Activated naive CD4-positive, alpha-beta T cell treated with anti-CD3 and anti-CD28 coated beads for 36 hours (primary cell): ENCODE measurements around the gene FFAR2. TPM values are rescaled to one million over a fixed set of nuclear protein-coding genes. Genes with fewer than 3 reads are reported as not detected.
"Not testable (repeated sequence)": the region's sequence is repeated elsewhere in the genome, so short reads cannot be mapped to it uniquely, and the experiment has no call there.

Source experiments
- CTCF ChIA-PET: fragments of 350-600 bp; sonication (Branson Sonifier 250); formaldehyde crosslinking; loops from one replicate; lab custom pipeline; 2021; ENCODE audit warnings: antibody characterized with exemption; lab: Charles Lee
- DNase-seq: peaks from one replicate; pipeline ENCODE4 v3.0.0-alpha.2; 2020
- H3K27ac Mint-ChIP-seq: one replicate; pipeline ENCODE4 v1.8.0; 2021; ENCODE audit warnings: mild to moderate bottlenecking, mixed read lengths
- H3K27me3 Mint-ChIP-seq: one replicate; pipeline ENCODE4 v1.8.0; 2021; ENCODE audit warnings: low read depth, mixed read lengths
- H3K36me3 Mint-ChIP-seq: one replicate; pipeline ENCODE4 v1.8.0; 2021; ENCODE audit warnings: low read depth, mixed read lengths
- H3K4me1 Mint-ChIP-seq: one replicate; pipeline ENCODE4 v1.8.0; 2021; ENCODE audit warnings: low read depth, mixed read lengths
- H3K4me3 Mint-ChIP-seq: one replicate; pipeline ENCODE4 v1.8.0; 2021; ENCODE audit warnings: mild to moderate bottlenecking, moderate library complexity, mixed read lengths
- H3K9me3 Mint-ChIP-seq: one replicate; pipeline ENCODE4 v1.8.0; 2021; ENCODE audit warnings: mixed read lengths
- intact Hi-C: fragments of 100-400 bp; cut with micrococcal nuclease; formaldehyde crosslinking; loops from one replicate; pipeline ENCODE4 v1.15.1; 2023
- total RNA-seq, 2 experiments: library from RNA; stranded (reverse); gene quantifications; one replicate each; pipeline ENCODE4 v1.2.3, GENCODE V29; 2021

Gene FFAR2
- not detected for total RNA-seq

DNA sequence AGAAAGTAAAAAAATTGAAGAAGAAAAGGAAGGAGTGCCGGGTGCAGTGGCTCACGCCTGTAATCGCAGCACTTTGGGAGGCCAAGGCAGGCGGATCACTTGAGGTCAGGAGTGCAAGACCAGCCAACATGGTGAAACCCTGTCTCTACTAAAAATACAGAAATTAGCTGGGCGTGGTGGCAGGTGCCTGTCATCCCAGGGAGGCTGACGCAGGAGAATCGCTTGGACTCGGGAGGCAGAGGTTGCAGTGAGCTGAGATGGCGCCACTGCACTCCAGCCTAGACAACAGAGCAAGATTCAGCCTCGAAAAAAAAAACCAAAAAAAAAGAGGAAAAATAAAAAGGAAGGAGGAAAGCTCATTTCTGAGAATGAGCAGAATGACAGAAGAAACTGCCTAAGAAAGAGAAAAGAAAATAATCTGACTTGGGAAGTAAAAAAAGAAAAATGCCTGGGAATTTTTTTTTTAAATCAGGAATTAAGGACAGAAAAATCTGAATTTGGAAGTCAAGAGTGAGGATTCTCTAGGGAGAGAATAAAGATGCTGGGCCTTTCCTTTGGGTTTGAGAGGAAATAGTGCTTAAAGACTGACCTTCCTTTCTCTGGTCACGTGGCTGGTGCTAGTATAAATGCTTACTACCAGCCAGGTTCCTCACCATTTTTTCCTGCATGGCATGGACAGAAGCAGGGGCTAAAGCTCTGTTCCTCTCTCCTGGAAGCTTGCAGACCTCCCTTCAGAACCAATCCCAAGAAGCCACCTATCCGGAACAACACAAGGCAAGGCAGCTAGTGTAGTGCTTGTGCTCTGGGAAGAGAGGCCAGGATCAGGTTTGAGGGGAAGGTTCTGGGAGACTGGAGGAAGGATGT is at the start of gene FFAR2:
FFAR2 (plus strand) TSS at position 652 of the 864 bp plus-strand sequence. CDS start 1,458 bp downstream, outside the sequence.
- H3K27me3 Mint-ChIP-seq: peaks cover 16% of the 10 kb centered on the region

DNA sequence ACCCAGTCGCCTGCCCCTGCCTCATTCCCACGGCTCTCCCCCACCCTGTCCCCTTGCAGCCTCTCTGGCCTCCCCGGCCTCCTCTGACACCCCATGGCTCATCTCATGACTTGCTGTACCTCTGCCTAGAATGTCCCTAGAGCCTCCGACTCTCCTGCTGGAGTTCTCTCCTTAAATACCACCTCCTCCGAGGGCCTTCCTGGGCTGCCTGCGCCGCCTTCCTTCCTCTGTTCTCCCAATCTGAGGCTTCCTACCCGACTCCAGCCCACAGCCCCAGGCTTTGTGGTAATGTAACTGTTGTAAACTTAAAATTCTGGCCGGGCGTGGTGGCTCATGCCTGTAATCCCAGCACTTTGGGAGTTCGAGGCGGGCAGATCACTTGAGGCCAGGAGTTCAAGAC is 49.5 kb upstream of the FFAR2 start:
- Mint-ChIP-seq H3K9me3 (no peaks in the 10 kb centered on the region), H3K4me1 (no peaks in the 10 kb centered on the region), H3K4me3 (no peak overlapping the region), H3K27ac (no peak overlapping the region), H3K27me3 (no peaks in the 10 kb centered on the region), H3K36me3 (no peaks in the 10 kb centered on the region)
- DNase-seq: no peak
- intact Hi-C loops: no loop called here
- CTCF ChIA-PET: no interaction called here

More for the DNA sequence above, at the start of gene FFAR2:
- Mint-ChIP-seq H3K36me3 (no peaks in the 10 kb centered on the region), H3K4me3 (no peak within 1 kb of the TSS), H3K9me3 (no peaks in the 10 kb centered on the region), H3K27ac (no peak within 1 kb of the TSS), H3K4me1 (peaks cover 28% of the 10 kb centered on the region)
- intact Hi-C loops: no loop called here
- no peak for DNase-seq
- CTCF ChIA-PET: no interaction called here

DNA sequence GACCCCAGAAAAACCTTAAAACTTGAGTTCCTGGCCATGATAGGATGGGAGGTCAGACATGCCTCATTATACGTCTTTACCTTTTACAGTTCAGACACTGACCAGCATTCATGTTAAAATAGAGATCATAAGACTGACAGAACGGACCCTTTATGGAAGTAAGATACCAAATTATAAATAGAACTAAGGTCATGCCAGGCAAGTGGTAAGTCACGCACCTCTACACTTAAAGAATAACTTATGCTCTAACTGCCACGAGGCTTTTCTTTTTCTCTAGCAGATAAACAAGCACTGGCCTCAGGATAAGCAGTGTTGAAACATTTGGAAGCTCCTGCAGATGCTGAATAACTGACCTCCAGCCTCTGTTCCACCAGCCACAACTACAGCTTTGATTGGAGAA is 48.8 kb upstream of the FFAR2 start:
- Mint-ChIP-seq H3K4me1 (no peaks in the 10 kb centered on the region), H3K9me3 (no peaks in the 10 kb centered on the region), H3K4me3 (no peak overlapping the region), H3K36me3 (no peaks in the 10 kb centered on the region), H3K27ac (no peak overlapping the region), H3K27me3 (no peaks in the 10 kb centered on the region)
- CTCF ChIA-PET: no interaction called here
- DNase-seq: no peak
- intact Hi-C loops: no loop called here

DNA sequence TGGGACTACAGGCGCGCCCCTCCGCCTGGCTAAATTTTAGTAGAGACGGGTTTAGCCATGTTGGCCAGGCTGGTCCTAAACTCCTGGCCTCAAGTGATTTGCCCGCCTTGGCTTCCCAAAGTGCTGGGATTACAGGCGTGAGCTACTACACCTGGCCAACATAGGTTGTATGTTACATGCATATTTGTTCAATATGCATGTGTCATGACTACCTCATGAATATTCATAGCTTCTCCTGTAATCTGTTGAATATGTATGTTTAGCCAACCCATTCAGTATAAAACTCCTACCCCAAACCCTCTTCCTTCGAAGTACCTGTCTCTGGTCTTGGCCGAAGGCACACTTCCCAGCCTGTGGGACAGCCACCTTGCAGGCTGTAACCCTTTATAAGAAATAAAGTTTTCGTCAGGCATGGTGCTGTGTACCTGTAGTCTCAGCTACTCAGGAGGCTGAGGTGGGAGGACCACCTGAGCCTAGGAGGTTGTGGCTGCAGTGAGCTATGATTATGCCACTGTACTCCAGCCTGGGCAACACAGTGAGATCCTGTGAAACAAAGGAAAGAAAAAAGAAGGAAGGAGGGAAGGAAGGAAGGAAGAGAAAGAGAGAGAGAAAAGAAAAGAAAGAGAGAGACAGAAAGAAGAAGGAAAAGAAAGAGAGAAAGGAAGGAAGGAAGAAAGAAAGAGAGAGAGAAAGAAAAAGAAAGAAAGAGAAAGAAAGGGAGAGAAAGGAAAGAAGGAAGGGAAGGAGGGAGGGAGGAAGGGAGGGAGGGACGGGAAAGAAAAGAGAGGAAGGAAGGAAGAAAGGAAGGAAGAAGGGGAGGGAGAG is 47.9 kb upstream of the FFAR2 start:
- no peak for DNase-seq
- H3K4me3 Mint-ChIP-seq: no peak overlapping the region
- no peaks in the 10 kb centered on the region for H3K9me3 Mint-ChIP-seq
- CTCF ChIA-PET: interaction anchor here (1.0 to 1.1 kb wide), 2 partner anchors 47 to 117 kb away, joined by 3 read pairs; no protein-coding TSS in a partner anchor
- H3K27ac Mint-ChIP-seq: no peak overlapping the region
- H3K27me3 Mint-ChIP-seq: no peaks in the 10 kb centered on the region
- no peaks in the 10 kb centered on the region for H3K4me1 Mint-ChIP-seq
- intact Hi-C loops: no loop called here
- H3K36me3 Mint-ChIP-seq: no peaks in the 10 kb centered on the region

DNA sequence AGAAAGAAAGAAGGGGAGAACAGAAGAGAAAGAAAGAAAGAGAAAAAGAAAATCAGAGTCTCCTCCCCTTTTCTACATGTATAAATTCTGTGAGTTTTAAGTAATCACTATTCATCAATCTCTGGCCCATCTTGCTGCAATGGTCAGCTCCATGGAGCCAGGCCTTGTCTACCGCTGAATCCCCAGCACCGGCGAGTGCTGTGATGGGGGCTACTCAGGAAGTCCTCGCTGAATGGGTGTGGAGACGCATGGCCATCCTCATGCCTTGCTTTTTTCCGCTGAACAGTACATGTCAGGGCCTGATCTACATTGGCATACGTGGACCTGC is 47.3 kb upstream of the FFAR2 start:
- no peak overlapping the region for H3K4me3 Mint-ChIP-seq
- H3K36me3 Mint-ChIP-seq: no peaks in the 10 kb centered on the region
- no peak overlapping the region for H3K27ac Mint-ChIP-seq
- H3K9me3 Mint-ChIP-seq: no peaks in the 10 kb centered on the region
- CTCF ChIA-PET: interaction anchor here (1.0 to 1.1 kb wide), 2 partner anchors 48 to 116 kb away, joined by 3 read pairs; no protein-coding TSS in a partner anchor
- no peaks in the 10 kb centered on the region for H3K27me3 Mint-ChIP-seq
- intact Hi-C loops: no loop called here
- H3K4me1 Mint-ChIP-seq: no peaks in the 10 kb centered on the region
- DNase-seq: no peak

DNA sequence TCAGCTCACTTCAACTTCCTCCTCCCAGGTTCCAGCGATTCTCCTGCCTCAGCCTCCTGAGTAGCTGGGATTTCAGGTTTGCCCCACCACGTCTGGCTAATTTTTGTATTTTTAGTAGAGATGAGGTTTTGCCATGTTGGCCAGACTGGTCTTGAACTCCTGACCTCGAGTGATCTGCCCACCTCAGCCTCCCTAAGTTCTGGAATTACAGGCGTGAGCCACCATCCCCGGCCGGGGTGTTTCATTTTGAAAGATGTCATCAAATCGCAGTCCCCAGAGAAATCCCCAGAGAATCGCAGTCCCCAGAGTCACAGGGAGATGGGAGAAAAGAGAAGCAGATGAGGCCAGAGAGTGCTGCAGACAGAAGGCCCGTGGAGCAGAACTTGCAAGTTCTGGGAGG is 46.6 kb upstream of the FFAR2 start:
- H3K9me3 Mint-ChIP-seq, H3K36me3 Mint-ChIP-seq, intact Hi-C loops, CTCF ChIA-PET, H3K4me1 Mint-ChIP-seq, DNase-seq, H3K27me3 Mint-ChIP-seq, H3K27ac Mint-ChIP-seq, H3K4me3 Mint-ChIP-seq: not testable (repeated sequence)

DNA sequence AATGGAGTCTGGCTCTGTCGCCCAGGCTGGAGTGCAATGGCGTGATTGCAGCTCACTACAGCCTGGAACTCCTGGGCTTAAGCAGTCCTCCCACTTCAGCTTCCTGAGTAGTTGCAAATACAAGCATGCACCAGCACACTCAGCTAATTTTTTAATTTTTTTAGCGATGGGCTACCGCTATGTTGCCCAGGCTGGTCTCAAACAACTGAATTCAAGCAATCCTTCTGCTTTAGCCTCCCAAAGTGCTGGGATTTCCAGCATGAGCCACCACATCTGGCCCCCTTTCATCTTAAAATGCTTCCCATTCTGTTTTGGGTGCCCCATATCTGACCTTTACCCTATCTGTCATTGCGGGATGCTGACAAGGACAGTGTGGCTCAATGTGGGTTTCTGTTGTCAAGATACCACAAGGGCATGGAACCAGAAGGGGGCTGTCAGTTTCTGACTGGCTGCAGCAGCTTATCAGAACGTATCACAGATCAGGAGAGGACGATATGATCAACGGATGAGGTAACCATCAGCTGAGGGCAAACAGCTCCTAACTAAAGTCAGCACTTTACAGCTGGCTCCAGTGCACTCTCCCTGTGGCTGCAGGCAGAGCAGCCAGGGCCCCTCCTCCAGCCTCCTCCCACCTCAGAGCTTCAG is 44.8 kb upstream of the FFAR2 start:
- Mint-ChIP-seq H3K27ac (no peak overlapping the region), H3K4me1 (no peaks in the 10 kb centered on the region), H3K36me3 (no peaks in the 10 kb centered on the region), H3K9me3 (no peaks in the 10 kb centered on the region), H3K27me3 (no peaks in the 10 kb centered on the region), H3K4me3 (no peak overlapping the region)
- no peak for DNase-seq
- intact Hi-C loops: no loop called here
- CTCF ChIA-PET: interaction anchor here (1.0 kb wide), 1 partner anchor 105 kb away, joined by 3 read pairs; no protein-coding TSS in a partner anchor

DNA sequence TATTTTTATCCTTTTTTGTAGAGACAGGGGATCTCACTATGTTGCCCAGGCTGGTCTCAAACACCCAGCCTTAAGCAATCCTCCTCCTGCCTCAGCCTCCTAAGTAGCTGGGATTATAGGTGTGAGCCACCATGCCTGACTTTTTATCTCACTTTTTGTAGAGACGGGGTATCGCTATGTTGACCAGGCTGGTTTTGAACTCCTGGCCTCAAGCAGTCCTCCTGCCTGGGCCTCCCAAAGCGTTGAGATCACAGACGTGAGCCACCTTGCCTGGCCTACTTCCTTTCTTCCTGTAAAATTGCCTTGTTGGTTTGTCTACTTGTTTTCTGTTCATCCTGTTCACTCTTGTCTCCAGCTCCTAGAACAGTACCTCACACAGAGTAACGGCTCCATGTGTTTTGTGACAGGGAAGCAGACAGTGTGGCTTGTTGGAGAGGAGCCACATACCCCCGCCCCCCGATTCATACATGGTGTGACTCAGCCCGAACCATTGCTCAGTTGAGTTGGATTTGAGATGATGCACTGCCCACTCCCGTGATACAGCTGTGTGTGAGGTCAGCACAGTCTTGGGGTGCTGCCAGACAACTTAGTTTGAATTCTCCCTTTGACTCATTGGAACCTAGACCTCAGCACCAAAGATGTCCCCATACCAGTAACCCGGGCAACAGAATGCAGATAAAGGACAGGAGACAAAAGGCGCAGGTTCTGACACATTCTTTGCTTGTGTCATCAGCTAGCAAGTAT is 43.0 kb upstream of the FFAR2 start:
- no peak overlapping the region for H3K27ac Mint-ChIP-seq
- intact Hi-C loops: no loop called here
- no peaks in the 10 kb centered on the region for H3K4me1 Mint-ChIP-seq
- no peak overlapping the region for H3K4me3 Mint-ChIP-seq
- H3K9me3 Mint-ChIP-seq: no peaks in the 10 kb centered on the region
- DNase-seq: peak; percentile 53
- H3K27me3 Mint-ChIP-seq: no peaks in the 10 kb centered on the region
- CTCF ChIA-PET: interaction anchor here (1.0 kb wide), 1 partner anchor 63 kb away, joined by 3 read pairs; no protein-coding TSS in a partner anchor
- H3K36me3 Mint-ChIP-seq: no peaks in the 10 kb centered on the region

DNA sequence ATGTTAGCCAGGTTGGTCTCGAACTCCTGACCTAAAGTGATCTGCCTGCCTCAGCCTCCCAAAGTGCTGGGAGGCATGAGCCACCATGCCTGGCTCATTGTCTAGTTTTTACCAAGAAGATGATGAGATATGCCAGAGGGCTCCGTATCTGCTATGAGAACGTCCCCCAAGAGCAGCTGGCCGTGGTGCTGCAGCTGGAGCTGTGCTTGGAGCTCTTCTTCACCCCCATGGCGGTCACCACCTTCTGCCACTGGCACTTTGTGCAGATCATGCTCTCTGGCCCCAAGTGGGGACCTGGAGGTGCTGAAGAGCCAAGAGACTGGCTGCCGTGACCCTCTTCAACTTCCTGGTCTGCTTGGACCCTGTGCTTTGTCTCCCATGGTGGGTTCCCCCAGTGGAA is 40.4 kb upstream of the FFAR2 start:
- intact Hi-C loops: no loop called here
- Mint-ChIP-seq H3K36me3 (no peaks in the 10 kb centered on the region), H3K27ac (no peak overlapping the region), H3K9me3 (no peaks in the 10 kb centered on the region), H3K4me1 (no peaks in the 10 kb centered on the region), H3K4me3 (no peak overlapping the region), H3K27me3 (no peaks in the 10 kb centered on the region)
- DNase-seq: no peak
- CTCF ChIA-PET: interaction anchor here (0.6 kb wide), 1 partner anchor 1064 kb away, joined by 3 read pairs; no protein-coding TSS in a partner anchor

DNA sequence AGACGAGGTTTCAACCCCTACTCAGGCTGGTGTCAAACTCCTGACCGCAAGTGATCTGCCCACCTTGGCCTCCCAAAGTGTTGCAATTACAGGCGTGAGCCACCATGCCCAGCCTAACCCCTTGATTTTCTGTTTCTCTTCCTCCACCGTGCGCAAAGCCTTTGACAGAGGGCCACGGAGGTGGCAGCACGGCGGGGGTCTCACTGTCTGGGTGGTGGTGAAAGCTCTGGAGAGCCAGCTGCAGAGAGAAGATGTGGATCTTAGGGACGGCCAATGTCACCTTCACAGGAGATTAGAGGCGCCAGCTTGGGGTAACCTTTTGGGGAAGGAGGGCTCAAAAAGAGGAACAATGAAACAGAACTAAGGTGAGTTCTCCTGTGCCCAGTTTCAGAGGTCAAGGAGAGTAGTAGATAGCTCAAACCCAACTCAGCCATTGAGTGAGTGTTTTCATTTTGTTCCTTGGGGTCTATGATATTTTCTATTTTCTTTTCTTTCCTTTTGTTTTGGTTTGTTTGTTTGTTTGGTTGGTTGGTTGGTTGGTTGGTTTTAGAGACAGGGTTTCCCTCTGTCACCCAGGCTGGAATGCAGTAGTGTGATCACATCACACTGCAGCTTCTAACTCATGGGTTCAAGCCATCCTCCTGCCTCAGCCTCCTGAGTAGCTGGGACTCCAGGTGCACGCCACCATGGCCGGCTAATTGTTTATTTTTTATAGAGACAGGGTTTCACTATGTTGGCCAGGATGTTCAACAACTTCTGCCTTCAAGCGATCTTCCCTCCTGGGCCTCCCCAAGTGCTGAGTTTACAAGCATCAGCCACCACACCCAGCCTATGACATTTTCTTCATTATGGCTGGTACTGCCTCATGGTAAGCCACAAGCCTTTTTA is 39.5 kb upstream of the FFAR2 start:
- intact Hi-C loops: no loop called here
- CTCF ChIA-PET: no interaction called here
- Mint-ChIP-seq H3K9me3 (no peaks in the 10 kb centered on the region), H3K4me1 (no peaks in the 10 kb centered on the region), H3K27me3 (no peaks in the 10 kb centered on the region), H3K27ac (no peak overlapping the region), H3K4me3 (no peak overlapping the region), H3K36me3 (no peaks in the 10 kb centered on the region)
- DNase-seq: no peak

DNA sequence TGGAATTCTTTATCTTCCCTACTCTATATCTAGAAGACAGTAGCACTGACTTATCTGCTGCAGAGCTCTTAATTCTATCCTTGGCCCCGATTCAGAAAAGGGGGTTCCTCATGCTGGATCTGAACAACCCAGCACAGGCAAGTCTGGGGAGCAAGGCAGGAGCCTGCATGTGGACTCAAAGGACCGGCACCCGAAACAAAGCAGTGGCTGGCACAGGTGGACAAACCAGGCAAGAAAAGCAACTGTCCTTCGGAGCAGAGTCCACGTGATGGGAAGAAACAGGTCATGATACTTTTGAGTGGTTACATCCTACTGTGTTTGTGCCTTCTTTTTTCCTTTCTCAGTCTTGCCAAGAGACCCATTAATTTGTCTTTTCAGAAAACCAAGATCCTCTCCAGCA is 38.9 kb upstream of the FFAR2 start:
- Mint-ChIP-seq H3K9me3 (no peaks in the 10 kb centered on the region), H3K4me1 (no peaks in the 10 kb centered on the region), H3K27me3 (no peaks in the 10 kb centered on the region), H3K4me3 (no peak overlapping the region), H3K36me3 (no peaks in the 10 kb centered on the region), H3K27ac (no peak overlapping the region)
- intact Hi-C loops: no loop called here
- no peak for DNase-seq
- CTCF ChIA-PET: no interaction called here
